Activated CD4-positive, alpha-beta memory T cell treated with anti-CD3 and anti-CD28 coated beads for 36 hours (primary cell): ENCODE measurements around the gene CDCA4. TPM values are rescaled to one million over a fixed set of nuclear protein-coding genes. Genes with fewer than 3 reads are reported as not detected.

Source experiments
- CTCF ChIA-PET: fragments of 350-600 bp; sonication (Branson Sonifier 250); formaldehyde crosslinking; loops from one replicate; lab custom pipeline; 2021; ENCODE audit warnings: antibody characterized with exemption, inconsistent platforms; lab: Charles Lee
- POLR2A ChIA-PET: fragments of 350-600 bp; sonication (Branson Sonifier 250); formaldehyde crosslinking; loops from one replicate; lab custom pipeline; 2021; ENCODE audit warnings: antibody characterized with exemption; lab: Charles Lee
- DNase-seq: peaks from one replicate; pipeline ENCODE4 v3.0.0-alpha.2; 2020
- H3K27ac Mint-ChIP-seq: one replicate; pipeline ENCODE4 v1.8.0; 2021; ENCODE audit warnings: mixed read lengths
- H3K27me3 Mint-ChIP-seq: one replicate; pipeline ENCODE4 v1.8.0; 2021; ENCODE audit warnings: mixed read lengths
- H3K36me3 Mint-ChIP-seq: one replicate; pipeline ENCODE4 v1.8.0; 2021; ENCODE audit warnings: mixed read lengths
- H3K4me1 Mint-ChIP-seq: one replicate; pipeline ENCODE4 v1.8.0; 2021; ENCODE audit warnings: low read depth, mixed read lengths
- H3K4me3 Mint-ChIP-seq: one replicate; pipeline ENCODE4 v1.8.0; 2021; ENCODE audit warnings: mild to moderate bottlenecking, mixed read lengths
- H3K9me3 Mint-ChIP-seq: one replicate; pipeline ENCODE4 v1.8.0; 2021; ENCODE audit warnings: mixed read lengths
- intact Hi-C: fragments of 100-400 bp; cut with micrococcal nuclease; formaldehyde crosslinking; loops from one replicate; pipeline ENCODE4 v1.15.1; 2023
- total RNA-seq, 2 experiments: library from RNA; stranded (reverse); gene quantifications; one replicate each; pipeline ENCODE4 v1.2.3, GENCODE V29; 2021

The CDCA4 gene
- total RNA-seq, 2 experiments from 2014 or later = 63.4 to 69.1 TPM

DNA sequence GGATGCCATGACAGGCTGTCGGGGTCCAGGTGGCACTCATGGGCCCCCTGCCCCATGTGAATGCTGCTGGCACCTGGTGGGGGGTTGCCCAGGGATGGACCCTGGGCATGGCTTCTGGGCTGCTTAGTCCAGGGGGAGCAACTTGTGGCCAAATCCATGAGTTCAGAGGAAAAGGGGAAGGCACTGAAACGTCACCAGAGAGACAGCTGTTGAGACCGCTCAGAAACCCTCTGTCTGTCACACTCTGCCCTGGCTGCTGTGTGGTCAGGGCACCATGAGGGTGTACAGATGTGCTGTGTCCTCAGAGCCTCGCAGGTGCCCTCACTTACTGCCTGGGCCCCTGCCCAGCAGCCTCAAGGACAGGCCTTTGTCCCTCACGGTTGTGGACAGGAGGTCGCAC lies 25.9 kb downstream of the CDCA4 start:
- H3K27me3 Mint-ChIP-seq = no peaks in the 10 kb centered on the region
- no peak for DNase-seq
- ChIA-PET CTCF (interaction anchor here (1.4 to 2.4 kb wide), 2 partner anchors 20 to 49 kb away, joined by 3 to 10 read pairs; no protein-coding TSS in a partner anchor), POLR2A (no interaction called here)
- no peaks in the 10 kb centered on the region for H3K4me1 Mint-ChIP-seq
- no peak overlapping the region for H3K4me3 Mint-ChIP-seq
- H3K36me3 Mint-ChIP-seq = no peaks in the 10 kb centered on the region
- H3K9me3 Mint-ChIP-seq = no peaks in the 10 kb centered on the region
- intact Hi-C loops = no loop called here
- no peak overlapping the region for H3K27ac Mint-ChIP-seq

DNA sequence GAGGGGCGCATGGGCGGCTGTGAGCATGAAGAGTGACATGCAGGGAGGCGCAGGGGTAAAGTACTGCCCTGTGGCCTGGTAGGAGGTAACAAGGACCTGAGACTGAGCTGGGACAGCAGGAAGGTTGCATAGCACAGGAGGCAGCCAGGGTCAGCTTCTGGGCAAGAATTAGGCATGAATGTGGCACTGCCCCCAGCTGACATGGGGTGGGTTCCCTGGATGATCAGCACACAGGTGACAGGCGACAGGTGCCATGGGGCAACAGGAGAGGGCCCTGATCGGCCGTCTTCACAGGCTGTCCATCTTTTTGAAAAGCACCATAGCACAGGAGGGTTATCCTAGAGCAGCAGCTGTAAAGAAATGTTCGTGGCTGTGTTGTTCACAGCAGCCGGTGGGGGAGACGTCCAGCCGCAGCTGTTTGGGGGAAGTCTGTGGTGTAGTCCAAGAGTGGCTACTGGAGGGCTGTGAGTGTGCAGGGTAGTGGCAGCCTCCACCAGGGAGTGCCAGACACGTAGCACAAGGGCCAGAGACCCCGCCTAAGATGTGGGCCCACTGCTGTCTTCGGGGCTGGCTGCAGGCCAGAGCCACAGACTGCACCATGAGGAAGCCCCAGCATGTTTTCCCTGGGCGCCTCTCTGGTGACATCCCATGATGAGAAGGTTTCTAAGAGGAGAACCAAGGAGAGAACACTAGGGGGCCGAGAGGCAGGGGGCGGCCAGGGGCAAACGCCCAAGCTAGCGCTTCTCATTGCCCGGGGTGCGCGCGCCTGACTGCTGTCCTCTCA lies 26.9 kb downstream of the CDCA4 start:
- Mint-ChIP-seq H3K36me3 (no peaks in the 10 kb centered on the region), H3K9me3 (no peaks in the 10 kb centered on the region), H3K27ac (peak overlapping the region; percentile 56), H3K27me3 (no peaks in the 10 kb centered on the region), H3K4me1 (no peaks in the 10 kb centered on the region), H3K4me3 (no peak overlapping the region)
- DNase-seq = no peak
- CTCF ChIA-PET = interaction anchor here (1.4 to 2.4 kb wide), 2 partner anchors 19 to 52 kb away, joined by 7 to 10 read pairs; no protein-coding TSS in a partner anchor
- POLR2A ChIA-PET = no interaction called here
- intact Hi-C loops = no loop called here

DNA sequence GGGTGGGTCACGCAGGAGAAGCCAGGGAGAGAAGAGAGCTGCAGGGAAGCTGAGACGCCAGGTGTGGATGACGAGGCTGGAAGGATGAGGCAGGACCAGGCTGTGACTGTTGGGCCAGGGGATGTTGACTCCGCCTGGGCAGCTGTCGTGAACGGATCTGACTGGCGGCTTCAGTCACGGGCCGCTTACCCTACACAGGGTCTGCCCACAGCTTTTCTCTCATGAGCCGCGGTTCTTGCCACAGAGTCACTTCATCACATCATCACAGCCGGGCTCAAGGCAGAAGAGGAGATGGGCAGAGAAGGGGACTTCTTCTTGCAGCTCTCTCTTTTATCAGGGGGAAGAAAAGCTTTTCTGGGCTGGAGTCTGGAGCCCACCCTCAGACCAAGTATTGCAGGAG lies 27.6 kb downstream of the CDCA4 start:
- H3K36me3 Mint-ChIP-seq = no peaks in the 10 kb centered on the region
- CTCF ChIA-PET = interaction anchor here (1.4 to 2.4 kb wide), 2 partner anchors 18 to 53 kb away, joined by 7 to 10 read pairs; no protein-coding TSS in a partner anchor
- H3K9me3 Mint-ChIP-seq = no peaks in the 10 kb centered on the region
- no peaks in the 10 kb centered on the region for H3K4me1 Mint-ChIP-seq
- POLR2A ChIA-PET = no interaction called here
- DNase-seq = no peak
- no peak overlapping the region for H3K4me3 Mint-ChIP-seq
- H3K27ac Mint-ChIP-seq = peak overlapping the region; percentile 56
- intact Hi-C loops = no loop called here
- no peaks in the 10 kb centered on the region for H3K27me3 Mint-ChIP-seq

DNA sequence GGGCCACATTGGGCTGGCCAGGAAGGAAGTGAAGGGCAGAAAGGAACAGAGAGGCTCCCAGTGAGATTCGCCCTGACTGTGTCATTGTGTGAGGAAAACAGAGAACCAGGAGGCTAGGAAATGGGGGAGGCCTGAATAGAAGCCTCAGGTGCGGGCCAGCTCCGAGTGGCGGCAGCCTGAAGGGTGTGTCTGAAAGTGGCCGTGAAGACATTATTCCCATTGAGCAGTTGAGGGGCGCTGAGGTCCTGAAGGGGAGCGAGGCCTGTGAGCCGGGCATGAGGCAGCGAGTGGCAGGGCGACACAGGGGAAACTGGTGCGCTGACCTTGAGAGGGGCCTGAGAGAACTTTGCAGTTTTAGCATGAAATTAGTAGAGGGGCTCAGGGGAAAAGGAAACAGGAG lies 28.4 kb downstream of the CDCA4 start:
- intact Hi-C loops = no loop called here
- Mint-ChIP-seq H3K4me3 (no peak overlapping the region), H3K27me3 (no peaks in the 10 kb centered on the region), H3K36me3 (no peaks in the 10 kb centered on the region), H3K9me3 (no peaks in the 10 kb centered on the region), H3K4me1 (no peaks in the 10 kb centered on the region), H3K27ac (no peak overlapping the region)
- ChIA-PET CTCF (no interaction called here), POLR2A (no interaction called here)
- DNase-seq = no peak

DNA sequence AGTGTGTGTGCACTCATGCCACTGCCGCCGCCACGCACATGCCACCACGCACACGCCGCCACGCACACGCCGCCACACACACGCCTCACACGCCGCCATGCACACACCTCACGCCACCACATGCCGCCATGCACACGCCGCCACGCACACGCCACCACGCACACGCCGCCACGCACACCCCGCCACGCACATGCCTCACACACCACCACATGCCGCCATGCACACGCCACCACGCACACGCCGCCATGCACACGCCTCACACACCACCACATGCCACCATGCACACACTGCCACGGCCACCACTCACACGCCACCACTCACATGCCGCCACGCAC lies 29.0 kb downstream of the CDCA4 start:
- H3K27me3 Mint-ChIP-seq = peaks cover 2% of the 10 kb centered on the region
- CTCF ChIA-PET = no interaction called here
- H3K27ac Mint-ChIP-seq = no peak overlapping the region
- H3K4me3 Mint-ChIP-seq = no peak overlapping the region
- POLR2A ChIA-PET = no interaction called here
- no peaks in the 10 kb centered on the region for H3K9me3 Mint-ChIP-seq
- H3K4me1 Mint-ChIP-seq = peaks cover 3% of the 10 kb centered on the region
- H3K36me3 Mint-ChIP-seq = no peaks in the 10 kb centered on the region
- intact Hi-C loops = no loop called here
- no peak for DNase-seq

DNA sequence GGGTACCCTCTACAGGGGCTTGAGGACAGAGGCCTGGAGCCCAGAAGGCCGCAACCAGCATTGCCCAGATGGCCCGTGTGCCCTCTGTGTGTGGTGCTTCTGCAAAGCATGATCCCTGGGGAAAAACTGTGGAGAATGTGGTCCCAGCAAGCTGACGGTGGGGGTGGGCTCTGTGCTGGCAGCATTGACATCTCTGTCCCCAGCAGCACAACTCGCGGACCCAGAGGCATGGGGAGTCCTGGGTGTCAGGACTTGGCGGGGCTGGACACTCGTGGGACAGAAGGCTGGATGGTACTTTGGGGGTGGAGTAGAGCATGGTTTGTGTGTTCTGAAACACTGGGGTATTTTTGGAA lies 31.0 kb downstream of the CDCA4 start:
- CTCF ChIA-PET = interaction anchor here (0.7 to 0.9 kb wide), 3 partner anchors 9 to 353 kb away, joined by 3 to 4 read pairs (median 3); no protein-coding TSS in a partner anchor
- no peak overlapping the region for H3K4me3 Mint-ChIP-seq
- H3K4me1 Mint-ChIP-seq = peaks cover 6% of the 10 kb centered on the region
- H3K9me3 Mint-ChIP-seq = no peaks in the 10 kb centered on the region
- H3K27ac Mint-ChIP-seq = no peak overlapping the region
- DNase-seq = no peak
- POLR2A ChIA-PET = no interaction called here
- peaks cover 2% of the 10 kb centered on the region for H3K27me3 Mint-ChIP-seq
- intact Hi-C loops = no loop called here
- H3K36me3 Mint-ChIP-seq = no peaks in the 10 kb centered on the region

DNA sequence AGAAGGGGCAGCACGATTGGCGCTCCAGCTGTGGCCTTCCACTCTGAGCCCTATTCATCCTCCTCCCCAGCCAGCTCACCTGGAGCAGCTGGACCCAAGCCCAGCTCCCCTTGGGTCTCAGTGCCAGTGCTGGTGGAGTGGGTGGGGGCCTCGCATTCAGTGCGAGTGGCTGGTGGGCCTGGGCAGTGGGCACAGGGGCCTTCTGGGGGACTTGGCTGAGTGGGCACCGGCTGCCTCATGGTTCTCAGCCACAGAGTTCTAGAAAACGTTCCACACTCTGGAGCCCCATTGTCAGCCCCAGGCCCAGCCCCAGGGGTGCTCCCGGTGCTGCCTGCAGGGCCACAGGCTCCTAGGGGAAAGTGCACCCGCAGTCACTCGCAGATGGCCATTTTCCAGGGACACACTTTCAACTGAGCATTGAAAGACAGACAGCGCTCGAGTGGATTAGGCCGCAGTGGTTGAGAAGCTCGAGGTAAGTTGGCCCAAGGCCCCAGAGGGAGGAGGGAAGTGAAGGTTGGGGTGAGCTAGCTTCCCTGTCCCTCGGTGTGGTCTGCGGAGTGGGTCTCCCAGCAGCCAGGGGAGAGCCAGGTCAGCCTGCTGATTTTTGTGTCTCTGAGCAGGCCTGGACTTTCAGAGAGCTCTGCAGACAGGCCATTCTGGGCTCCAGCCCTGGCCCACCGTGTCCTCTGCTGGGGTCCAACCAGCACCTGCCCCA lies 31.5 kb downstream of the CDCA4 start:
- CTCF ChIA-PET = interaction anchor here (0.7 to 1.4 kb wide), 4 partner anchors 9 to 354 kb away, joined by 3 to 4 read pairs (median 4); no protein-coding TSS in a partner anchor
- no peaks in the 10 kb centered on the region for H3K36me3 Mint-ChIP-seq
- no peak overlapping the region for H3K4me3 Mint-ChIP-seq
- H3K9me3 Mint-ChIP-seq = no peaks in the 10 kb centered on the region
- intact Hi-C loops = no loop called here
- DNase-seq = no peak
- POLR2A ChIA-PET = no interaction called here
- no peak overlapping the region for H3K27ac Mint-ChIP-seq
- H3K4me1 Mint-ChIP-seq = peaks cover 8% of the 10 kb centered on the region
- H3K27me3 Mint-ChIP-seq = peaks cover 2% of the 10 kb centered on the region

DNA sequence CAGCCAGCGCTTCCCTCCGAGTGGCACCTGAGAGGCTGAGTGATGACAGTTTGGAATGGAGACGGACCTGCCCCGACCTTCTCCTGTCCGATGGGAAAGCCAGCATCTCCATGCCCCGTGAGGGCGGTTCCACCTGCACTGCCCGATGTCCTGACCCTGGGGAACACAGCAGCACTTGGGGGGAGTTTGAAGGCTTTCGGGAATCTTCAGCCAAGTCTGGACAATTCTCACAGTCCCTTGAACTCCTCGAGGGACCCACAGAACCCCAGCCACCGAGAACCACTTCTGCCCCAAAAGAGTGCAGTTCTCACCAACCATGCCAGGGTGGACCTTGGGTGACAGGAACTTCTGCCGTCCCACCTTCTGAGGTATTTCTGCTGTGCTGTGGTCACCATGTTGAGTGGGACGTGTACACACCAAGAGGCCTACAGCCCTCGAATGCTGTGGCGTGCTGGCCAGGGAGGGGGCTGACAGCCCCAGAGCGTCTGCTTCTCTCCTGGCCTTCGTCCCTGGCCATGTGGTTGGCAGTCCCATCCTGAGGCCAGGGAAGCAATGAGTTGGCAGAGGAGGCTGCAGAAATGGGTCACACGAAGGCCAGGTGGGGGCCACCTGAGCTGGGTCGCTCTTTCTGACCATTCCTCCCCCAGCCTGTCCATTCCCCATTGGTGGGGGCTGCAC lies 34.3 kb downstream of the CDCA4 start:
- H3K9me3 Mint-ChIP-seq = no peaks in the 10 kb centered on the region
- DNase-seq = no peak
- intact Hi-C loops = no loop called here
- peak overlapping the region; percentile 59 for H3K4me3 Mint-ChIP-seq
- CTCF ChIA-PET = interaction anchor here (1.2 to 1.6 kb wide), 2 partner anchors 10 to 59 kb away, joined by 3 to 4 read pairs; no protein-coding TSS in a partner anchor
- H3K27me3 Mint-ChIP-seq = peaks cover 2% of the 10 kb centered on the region
- no peak overlapping the region for H3K27ac Mint-ChIP-seq
- H3K4me1 Mint-ChIP-seq = peaks cover 9% of the 10 kb centered on the region
- no peaks in the 10 kb centered on the region for H3K36me3 Mint-ChIP-seq
- POLR2A ChIA-PET = no interaction called here

DNA sequence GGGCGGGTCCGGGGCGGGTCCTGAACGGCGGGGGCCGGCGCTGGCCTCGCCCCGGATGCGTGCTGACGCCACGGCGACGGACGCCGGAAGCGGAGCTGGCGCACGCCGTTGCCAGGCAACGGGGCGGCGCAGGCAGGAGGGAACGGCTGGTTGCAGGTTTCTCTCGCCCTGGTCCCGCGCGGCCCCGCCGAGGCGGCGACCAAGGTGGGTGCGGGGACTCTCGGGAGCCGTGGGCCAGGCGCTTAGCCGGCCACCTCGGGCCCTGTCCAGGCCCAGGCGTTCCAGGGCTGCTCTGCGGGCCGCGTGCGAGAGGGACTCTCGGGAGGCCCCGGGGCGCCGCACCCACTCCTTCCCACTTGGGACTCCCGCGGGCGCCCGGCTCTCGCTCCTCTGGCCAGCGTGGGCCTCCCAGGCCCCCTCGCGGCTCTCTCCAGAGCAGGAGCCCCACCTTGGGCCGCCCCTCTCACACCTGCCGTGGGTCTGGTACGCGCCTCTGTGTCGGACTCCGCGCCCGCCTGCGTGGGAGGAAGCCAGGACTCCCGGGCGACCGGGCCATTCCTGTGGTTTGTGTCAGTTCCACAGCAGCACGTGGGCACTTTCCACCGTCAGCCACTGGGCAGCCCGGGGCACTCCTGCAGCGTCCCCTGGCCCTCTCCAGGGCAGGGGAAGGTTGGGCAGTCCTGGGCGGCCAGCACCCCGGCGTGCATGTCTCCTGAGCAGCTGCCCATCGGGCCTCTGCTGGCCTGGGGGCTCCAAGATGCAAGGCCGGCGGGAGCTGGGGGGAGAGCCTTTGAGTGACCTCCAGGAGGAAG lies 35.0 kb downstream of the CDCA4 start, which contains the start of gene CLBA1:
Gene CLBA1 (plus strand): TSS at position 114 of the 812 bp plus-strand sequence. CDS start 644 bp downstream, at position 758.
- Mint-ChIP-seq H3K27me3 (peaks cover 2% of the 10 kb centered on the region), H3K9me3 (no peaks in the 10 kb centered on the region), H3K27ac (no peak within 1 kb of the TSS), H3K4me1 (peaks cover 9% of the 10 kb centered on the region), H3K4me3 (peak within 1 kb of the TSS; percentile 59), H3K36me3 (no peaks in the 10 kb centered on the region)
- intact Hi-C loops = no loop called here
- POLR2A ChIA-PET = interaction anchor here (2.9 kb wide), 1 partner anchor 34 kb away, joined by 18 read pairs; the partner anchor contains the start of gene CDCA4
- DNase-seq = peak; percentile 91
- CTCF ChIA-PET = interaction anchor here (0.6 to 3.1 kb wide), 6 partner anchors 10 to 90 kb away, joined by 3 to 20 read pairs (median 4); no protein-coding TSS in a partner anchor

DNA sequence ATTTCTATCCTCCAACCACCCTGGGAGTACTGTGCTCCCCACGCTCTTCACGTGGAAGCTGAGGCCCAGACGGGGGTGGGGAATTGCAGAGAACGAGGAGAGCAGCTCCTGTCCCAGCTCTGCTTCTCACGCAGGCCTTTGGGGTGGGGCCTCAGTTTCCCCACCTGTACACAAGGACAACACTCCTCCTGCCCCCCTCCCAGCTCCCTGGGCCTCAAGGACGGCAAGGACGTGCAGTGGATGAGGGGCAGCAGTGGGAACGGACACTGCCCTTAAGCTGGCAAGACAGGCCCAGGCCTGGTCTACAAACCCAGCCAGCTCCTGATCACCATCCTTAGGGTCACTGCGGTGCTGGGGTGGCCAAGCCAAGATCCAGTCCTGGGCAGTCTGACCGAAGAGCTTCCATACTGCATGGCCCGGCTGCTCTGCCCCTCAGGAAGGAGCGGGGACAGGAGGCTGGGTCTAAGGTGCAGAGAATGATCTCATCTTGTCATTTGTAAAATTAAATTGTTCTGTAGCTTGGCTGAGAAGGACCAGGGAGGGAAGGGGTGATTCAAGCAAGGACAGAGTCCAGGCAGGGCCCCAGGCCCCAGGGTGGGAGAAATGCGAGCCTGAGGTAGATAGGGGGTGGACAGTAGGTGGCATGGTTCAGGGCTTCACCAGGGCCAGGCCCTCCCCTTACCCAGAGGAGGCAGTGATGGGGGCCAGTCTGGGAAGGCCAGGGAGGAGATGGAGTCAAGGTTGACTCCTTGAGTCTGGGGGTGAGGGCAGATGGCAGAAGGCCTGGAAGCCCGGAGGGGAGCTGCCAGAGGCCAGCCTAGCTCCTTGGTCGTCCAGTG lies 36.6 kb downstream of the CDCA4 start:
- H3K27ac Mint-ChIP-seq = no peak overlapping the region

More for the DNA sequence above, 36.6 kb downstream of the CDCA4 start:
- Mint-ChIP-seq H3K36me3 (no peaks in the 10 kb centered on the region), H3K27me3 (peaks cover 3% of the 10 kb centered on the region), H3K9me3 (no peaks in the 10 kb centered on the region), H3K4me3 (peak overlapping the region; percentile 57), H3K4me1 (peaks cover 9% of the 10 kb centered on the region)
- ChIA-PET CTCF (interaction anchor here (0.7 to 3.1 kb wide), 5 partner anchors 8 to 464 kb away, joined by 3 to 20 read pairs (median 5); partner anchors contain the start of gene CDCA4), POLR2A (interaction anchor here (0.9 to 2.9 kb wide), 3 partner anchors 35 to 232 kb away, joined by 3 to 18 read pairs (median 3); partner anchors contain the start of genes CDCA4 and SIVA1)
- DNase-seq = no peak
- intact Hi-C loops = no loop called here
